ENCODE results near the gene SLC25A26.
"Not testable (repeated sequence)": the region's sequence is repeated elsewhere in the genome, so short reads cannot be mapped to it uniquely, and the experiment has no call there.

The SLC25A26 gene

DNA sequence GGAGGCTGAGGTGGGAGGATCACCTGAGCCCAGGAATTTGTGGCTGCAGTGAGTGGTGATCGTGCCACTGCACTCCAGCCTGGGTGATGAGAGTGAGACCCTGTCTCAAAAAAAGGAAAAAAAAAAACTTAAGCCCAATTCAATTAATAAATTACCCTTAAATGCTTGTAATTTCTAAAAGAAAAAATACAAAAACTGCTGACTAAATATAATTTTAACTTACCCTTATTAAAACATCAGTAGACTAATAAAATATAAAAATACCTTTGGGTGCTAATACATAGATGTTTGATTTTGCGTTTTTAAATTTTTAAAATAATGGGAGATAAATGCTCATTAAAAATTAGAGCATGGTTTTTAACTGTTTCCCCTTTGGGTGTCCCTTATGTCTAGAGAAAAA lies 17.5 kb upstream of the SLC25A26 start:
- H3K9ac ChIP-seq (ENCODE audit: low read depth, low read length) = no peak overlapping the region
- H3K36me3 ChIP-seq (ENCODE audit: insufficient read depth, low read length) = no peaks in the 10 kb centered on the region
- H3K9me3 ChIP-seq (ENCODE audit: control insufficient read depth, insufficient read depth, low read length) = no peaks in the 10 kb centered on the region
- no peaks in the 10 kb centered on the region for H3K4me1 ChIP-seq (ENCODE audit: insufficient read depth, low read length)

DNA sequence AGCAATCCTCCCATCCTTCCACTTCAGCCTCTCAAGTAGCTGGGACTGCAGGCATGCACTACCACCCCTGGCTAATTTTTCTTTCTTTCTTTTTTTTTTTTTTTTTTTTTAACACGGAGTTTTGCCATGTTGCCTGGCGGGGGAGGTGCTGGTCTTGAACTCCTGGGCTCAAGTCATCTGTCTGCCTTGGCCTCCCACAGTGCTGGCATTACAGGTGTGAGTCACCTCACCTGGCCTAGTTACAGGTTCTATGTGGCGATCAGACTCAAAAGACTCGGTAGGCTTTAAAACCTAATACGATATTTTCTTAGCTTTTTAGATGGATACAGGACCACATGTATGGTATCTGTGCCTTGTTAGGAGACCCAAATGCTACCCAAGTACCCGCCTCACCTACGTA lies 14.0 kb upstream of the SLC25A26 start:
- Histone ChIP-seq H3K4me1 (ENCODE audit: insufficient read depth, low read length) (no peaks in the 10 kb centered on the region), H3K36me3 (ENCODE audit: insufficient read depth, low read length) (no peaks in the 10 kb centered on the region), H3K9ac (ENCODE audit: low read depth, low read length) (no peak overlapping the region), H3K9me3 (ENCODE audit: control insufficient read depth, insufficient read depth, low read length) (no peaks in the 10 kb centered on the region)

DNA sequence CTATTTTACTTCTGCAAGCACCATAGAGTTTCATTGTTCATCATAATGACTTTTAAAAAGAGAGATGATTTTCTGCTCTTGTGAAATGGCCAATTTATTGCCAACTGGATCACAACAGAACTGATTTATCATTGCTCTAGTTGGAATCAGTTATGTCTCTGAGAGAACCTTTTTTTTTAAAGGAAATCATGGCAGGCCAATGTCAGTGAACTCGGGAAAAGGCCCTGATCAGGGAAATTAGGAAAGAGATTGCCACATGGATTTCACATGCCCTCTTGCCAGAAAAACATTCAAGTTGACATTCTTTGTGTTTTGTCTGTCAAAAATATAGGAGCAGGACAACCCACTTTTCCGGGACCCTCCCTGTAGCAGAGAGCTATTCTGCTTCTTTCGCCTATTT lies 12.6 kb upstream of the SLC25A26 start:
- no peaks in the 10 kb centered on the region for H3K9me3 ChIP-seq (ENCODE audit: control insufficient read depth, insufficient read depth, low read length)
- no peaks in the 10 kb centered on the region for H3K4me1 ChIP-seq (ENCODE audit: insufficient read depth, low read length)
- H3K36me3 ChIP-seq (ENCODE audit: insufficient read depth, low read length) = no peaks in the 10 kb centered on the region
- H3K9ac ChIP-seq (ENCODE audit: low read depth, low read length) = no peak overlapping the region

GRCh38 chr3:66210687-66211295 lies 10.0 kb upstream of the SLC25A26 start:
- H3K9ac ChIP-seq (ENCODE audit: low read depth, low read length) = no peak overlapping the region
- H3K9me3 ChIP-seq (ENCODE audit: control insufficient read depth, insufficient read depth, low read length) = peaks cover 5% of the 10 kb centered on the region; the same call in 1 of the 2 replicates

GRCh38 chr3:66211779-66212178 lies 9.0 kb upstream of the SLC25A26 start:
- H3K9me3 ChIP-seq (ENCODE audit: control insufficient read depth, insufficient read depth, low read length) = peaks cover 5% of the 10 kb centered on the region; the same call in 1 of the 2 replicates
- no peak overlapping the region for H3K9ac ChIP-seq (ENCODE audit: low read depth, low read length)
- no peaks in the 10 kb centered on the region for H3K4me1 ChIP-seq (ENCODE audit: insufficient read depth, low read length)
- H3K36me3 ChIP-seq (ENCODE audit: insufficient read depth, low read length) = no peaks in the 10 kb centered on the region

More at GRCh38 chr3:66210687-66211295, 10.0 kb upstream of the SLC25A26 start:
- Histone ChIP-seq H3K36me3 (ENCODE audit: insufficient read depth, low read length) (no peaks in the 10 kb centered on the region), H3K4me1 (ENCODE audit: insufficient read depth, low read length) (no peaks in the 10 kb centered on the region)

DNA sequence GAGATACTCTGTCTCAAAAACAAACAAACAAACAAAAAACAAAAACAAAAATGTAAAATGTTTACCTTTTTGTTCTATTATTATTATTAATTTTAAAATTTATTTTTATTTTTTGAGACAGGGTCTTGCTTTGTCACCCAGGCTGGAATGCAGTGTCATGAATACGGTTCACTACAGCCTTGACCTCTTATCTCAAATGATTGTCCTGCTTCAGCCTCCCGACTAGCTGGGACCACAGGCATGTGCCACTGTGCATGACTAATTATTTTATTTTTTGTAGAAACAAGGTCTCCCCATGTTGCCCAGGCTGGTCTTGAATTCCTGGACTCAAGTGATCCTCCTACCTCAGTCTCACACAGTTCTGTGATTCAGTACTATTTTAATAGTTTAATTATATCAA lies 5.7 kb upstream of the SLC25A26 start:
- no peak overlapping the region for H3K9ac ChIP-seq (ENCODE audit: low read depth, low read length)
- no peaks in the 10 kb centered on the region for H3K36me3 ChIP-seq (ENCODE audit: insufficient read depth, low read length)

DNA sequence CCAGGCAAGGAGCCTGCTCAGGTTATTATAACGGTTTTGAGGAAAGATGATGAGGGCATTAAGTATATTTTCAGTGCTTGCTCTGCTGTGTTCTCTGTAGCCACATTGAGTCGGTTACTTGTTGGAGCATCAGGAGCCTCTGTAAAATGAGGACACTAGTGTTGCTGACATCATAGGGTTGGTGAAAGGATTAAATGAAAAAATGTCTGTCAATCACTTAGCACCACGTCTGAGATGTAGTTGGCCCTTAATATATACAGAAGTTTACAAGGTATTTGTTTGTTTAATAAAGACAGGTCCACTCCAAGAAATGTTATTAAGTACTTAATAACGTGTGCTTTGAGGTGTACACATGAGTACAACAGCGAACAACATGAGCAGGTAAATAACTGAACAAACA lies 735 bp upstream of the SLC25A26 start:
- Histone ChIP-seq H3K9ac (ENCODE audit: low read depth, low read length) (peak overlapping the region; percentile 78; the same call in 1 of the 2 replicates), H3K4me1 (ENCODE audit: insufficient read depth, low read length) (no peaks in the 10 kb centered on the region), H3K9me3 (ENCODE audit: control insufficient read depth, insufficient read depth, low read length) (no peaks in the 10 kb centered on the region), H3K36me3 (ENCODE audit: insufficient read depth, low read length) (no peaks in the 10 kb centered on the region; the same call in 1 of the 2 replicates)

More for the DNA sequence above, 5.7 kb upstream of the SLC25A26 start:
- Histone ChIP-seq H3K9me3 (ENCODE audit: control insufficient read depth, insufficient read depth, low read length) (peaks cover 5% of the 10 kb centered on the region; the same call in 1 of the 2 replicates), H3K4me1 (ENCODE audit: insufficient read depth, low read length) (no peaks in the 10 kb centered on the region)

DNA sequence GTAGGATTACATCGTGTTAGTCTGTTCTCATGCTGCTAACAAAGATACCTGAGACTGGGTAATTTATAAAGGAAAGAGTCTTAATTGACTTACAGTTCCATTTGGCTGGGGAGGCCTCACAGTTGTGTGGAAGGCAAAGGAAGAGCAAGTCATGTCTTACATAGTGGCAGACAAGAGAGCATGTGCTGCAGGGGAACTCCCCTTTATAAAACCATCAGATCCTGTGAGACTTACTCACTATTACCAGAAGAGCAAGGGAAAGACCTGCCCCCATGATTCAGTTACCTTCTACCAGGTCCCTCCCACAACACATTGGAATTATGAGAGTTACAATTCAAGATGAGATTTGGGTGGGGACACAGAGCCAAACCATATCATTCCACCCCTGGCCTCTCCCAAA lies 3.4 kb downstream of the SLC25A26 start:
- Histone ChIP-seq H3K4me1 (ENCODE audit: insufficient read depth, low read length) (no peaks in the 10 kb centered on the region), H3K9ac (ENCODE audit: low read depth, low read length) (no peak overlapping the region), H3K36me3 (ENCODE audit: insufficient read depth, low read length) (no peaks in the 10 kb centered on the region; the same call in 1 of the 2 replicates), H3K9me3 (ENCODE audit: control insufficient read depth, insufficient read depth, low read length) (no peaks in the 10 kb centered on the region)

GRCh38 chr3:66226093-66226492 lies 5.3 kb downstream of the SLC25A26 start:
- not testable (repeated sequence) for H3K9ac ChIP-seq (ENCODE audit: low read depth, low read length); H3K36me3 ChIP-seq (ENCODE audit: insufficient read depth, low read length); H3K4me1 ChIP-seq (ENCODE audit: insufficient read depth, low read length); H3K9me3 ChIP-seq (ENCODE audit: control insufficient read depth, insufficient read depth, low read length)

GRCh38 chr3:66227051-66227450 lies 6.2 kb downstream of the SLC25A26 start:
- H3K9me3 ChIP-seq (ENCODE audit: control insufficient read depth, insufficient read depth, low read length) = no peaks in the 10 kb centered on the region
- no peaks in the 10 kb centered on the region; the same call in 1 of the 2 replicates for H3K36me3 ChIP-seq (ENCODE audit: insufficient read depth, low read length)
- H3K9ac ChIP-seq (ENCODE audit: low read depth, low read length) = no peak overlapping the region
- no peaks in the 10 kb centered on the region for H3K4me1 ChIP-seq (ENCODE audit: insufficient read depth, low read length)

DNA sequence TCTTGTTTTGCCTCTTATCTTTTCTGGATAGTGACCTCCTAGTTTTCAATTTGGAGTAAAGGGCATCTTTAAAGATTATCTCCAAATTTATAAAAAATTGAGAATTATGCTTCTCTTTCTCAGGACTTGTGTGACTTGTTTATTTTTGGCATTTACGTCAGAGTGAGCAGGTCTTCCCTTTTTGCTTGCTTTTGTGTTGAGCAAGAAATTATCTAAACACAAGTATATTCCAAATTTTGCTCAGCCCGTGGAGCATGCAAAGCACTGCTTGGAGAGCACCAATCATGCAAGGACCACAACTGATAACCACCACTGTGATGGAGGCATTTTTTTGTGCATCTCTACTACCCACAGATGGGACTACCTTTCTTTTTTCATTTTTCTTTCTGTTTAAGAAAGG lies 7.1 kb downstream of the SLC25A26 start:
- no peaks in the 10 kb centered on the region for H3K9me3 ChIP-seq (ENCODE audit: control insufficient read depth, insufficient read depth, low read length)
- H3K9ac ChIP-seq (ENCODE audit: low read depth, low read length) = no peak overlapping the region
- no peaks in the 10 kb centered on the region for H3K4me1 ChIP-seq (ENCODE audit: insufficient read depth, low read length)
- H3K36me3 ChIP-seq (ENCODE audit: insufficient read depth, low read length) = no peaks in the 10 kb centered on the region; the same call in 1 of the 2 replicates

DNA sequence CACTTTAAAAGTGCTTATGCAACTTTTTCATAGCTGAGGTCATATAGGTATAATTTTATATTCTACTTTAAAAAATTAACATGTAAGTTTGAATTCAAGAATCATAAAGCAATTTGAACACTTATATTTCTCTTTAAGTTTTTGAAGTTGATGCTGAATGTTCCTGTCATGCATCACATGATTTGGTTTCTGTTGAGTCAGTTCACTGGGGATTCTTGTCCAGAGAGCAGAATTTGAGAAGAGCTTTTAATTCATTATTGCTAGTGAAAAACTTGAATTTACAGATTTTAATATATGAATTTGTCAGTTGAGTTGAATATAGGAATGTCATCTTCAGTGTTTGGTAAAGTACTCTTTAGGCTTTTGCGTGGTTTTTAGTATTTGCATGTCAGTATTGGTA lies 7.9 kb downstream of the SLC25A26 start:
- Histone ChIP-seq H3K4me1 (ENCODE audit: insufficient read depth, low read length) (no peaks in the 10 kb centered on the region), H3K9me3 (ENCODE audit: control insufficient read depth, insufficient read depth, low read length) (no peaks in the 10 kb centered on the region), H3K9ac (ENCODE audit: low read depth, low read length) (no peak overlapping the region), H3K36me3 (ENCODE audit: insufficient read depth, low read length) (no peaks in the 10 kb centered on the region; the same call in 1 of the 2 replicates)

- no peaks in the 10 kb centered on the region for H3K4me1 ChIP-seq (ENCODE audit: insufficient read depth, low read length)
- no peaks in the 10 kb centered on the region for H3K9me3 ChIP-seq (ENCODE audit: control insufficient read depth, insufficient read depth, low read length)
- H3K9ac ChIP-seq (ENCODE audit: low read depth, low read length) = no peak overlapping the region
- no peaks in the 10 kb centered on the region; the same call in 1 of the 2 replicates for H3K36me3 ChIP-seq (ENCODE audit: insufficient read depth, low read length)
Measured at GRCh38 chr3:66229931-66230330, 9.1 kb downstream of the SLC25A26 start.

GRCh38 chr3:66233033-66233432 lies 12.2 kb downstream of the SLC25A26 start:
- no peaks in the 10 kb centered on the region for H3K36me3 ChIP-seq (ENCODE audit: insufficient read depth, low read length)
- H3K9ac ChIP-seq (ENCODE audit: low read depth, low read length) = no peak overlapping the region
- peaks cover 8% of the 10 kb centered on the region; the same call in 1 of the 2 replicates for H3K4me1 ChIP-seq (ENCODE audit: insufficient read depth, low read length)
- no peaks in the 10 kb centered on the region for H3K9me3 ChIP-seq (ENCODE audit: control insufficient read depth, insufficient read depth, low read length)

GRCh38 chr3:66236281-66236680 lies 15.5 kb downstream of the SLC25A26 start:
- no peak overlapping the region for H3K9ac ChIP-seq (ENCODE audit: low read depth, low read length)
- H3K9me3 ChIP-seq (ENCODE audit: control insufficient read depth, insufficient read depth, low read length) = no peaks in the 10 kb centered on the region
- no peaks in the 10 kb centered on the region for H3K36me3 ChIP-seq (ENCODE audit: insufficient read depth, low read length)
- H3K4me1 ChIP-seq (ENCODE audit: insufficient read depth, low read length) = peaks cover 9% of the 10 kb centered on the region; the same call in 1 of the 2 replicates
